Stimulated activated CD8-positive, alpha-beta memory T cell treated with anti-CD3 and anti-CD28 coated beads, Interleukin-2, amount 100 ng/mL, for 48 hours (primary cell): ENCODE measurements around the gene PSMB9.
"Not testable (repeated sequence)": the region's sequence is repeated elsewhere in the genome, so short reads cannot be mapped to it uniquely, and the experiment has no call there.

Experiments
- DNase-seq, 2 donors: peaks; one replicate each; pipeline ENCODE4 v3.0.0-alpha.2; 2020; ENCODE audit warnings: low read depth in 2 of 2

The PSMB9 gene

DNA sequence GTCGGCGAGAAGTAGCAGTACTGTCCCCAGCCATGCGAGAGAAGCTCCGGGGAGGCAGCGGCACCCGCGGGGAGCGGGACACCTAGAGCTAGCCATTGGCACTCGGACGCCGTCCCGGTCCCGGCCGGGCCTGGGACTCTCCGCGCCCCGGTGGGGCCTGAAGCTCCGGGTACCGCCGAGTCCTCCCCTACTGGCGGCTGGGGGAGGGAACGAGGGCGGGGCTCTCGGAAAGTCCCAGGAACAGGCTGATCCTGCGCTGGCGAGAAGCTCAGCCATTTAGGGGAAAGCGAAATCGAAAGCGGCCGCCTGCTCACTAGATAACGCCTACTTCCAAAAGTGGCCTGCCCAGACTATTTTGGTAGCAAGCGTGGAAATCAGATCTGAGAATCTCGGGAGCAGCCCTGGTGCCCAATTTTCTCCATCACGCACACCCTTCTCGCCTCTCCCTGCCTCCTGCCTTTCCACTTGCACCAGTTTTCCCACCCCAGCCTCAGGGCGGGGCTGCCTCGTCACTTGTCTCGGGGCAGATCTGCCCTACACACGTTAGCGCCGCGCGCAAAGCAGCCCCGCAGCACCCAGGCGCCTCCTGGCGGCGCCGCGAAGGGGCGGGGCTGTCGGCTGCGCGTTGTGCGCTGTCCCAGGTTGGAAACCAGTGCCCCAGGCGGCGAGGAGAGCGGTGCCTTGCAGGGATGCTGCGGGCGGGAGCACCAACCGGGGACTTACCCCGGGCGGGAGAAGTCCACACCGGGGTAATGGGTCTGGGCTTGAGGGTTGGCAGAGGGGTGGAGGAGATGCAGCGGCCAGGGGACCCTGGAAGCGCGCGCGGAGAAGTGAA, at the start of gene PSMB9, which contains the start of gene TAP1:
TSS of gene PSMB9 (plus strand) at position 652 of the 835 bp plus-strand sequence. CDS start at position 690, 38 bp downstream.
TSS of gene TAP1 (minus strand) at position 164 of the 835 bp plus-strand sequence. CDS start at position 96, 68 bp downstream.
- DNase-seq = peak; percentile 89 to 95

DNA sequence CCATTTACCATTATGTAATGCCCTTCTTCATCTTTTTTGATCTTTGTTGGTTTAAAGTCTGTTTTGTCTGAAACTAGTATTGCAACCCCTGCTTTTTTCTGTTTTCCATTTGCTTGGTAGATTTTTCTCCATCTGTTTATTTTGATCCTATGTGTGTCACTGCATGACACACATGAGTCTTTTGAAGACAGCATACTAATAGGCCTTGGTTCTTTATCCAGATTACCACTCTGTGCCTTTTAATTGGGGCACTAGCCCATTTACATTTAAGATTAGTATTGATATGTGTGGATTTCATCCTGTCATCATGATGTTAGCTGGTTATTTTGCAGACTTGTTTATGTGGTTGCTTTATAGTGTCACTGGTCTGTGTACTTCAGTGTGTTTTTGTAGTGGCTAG, 48.6 kb upstream of the PSMB9 start:
- DNase-seq = not testable (repeated sequence)

DNA sequence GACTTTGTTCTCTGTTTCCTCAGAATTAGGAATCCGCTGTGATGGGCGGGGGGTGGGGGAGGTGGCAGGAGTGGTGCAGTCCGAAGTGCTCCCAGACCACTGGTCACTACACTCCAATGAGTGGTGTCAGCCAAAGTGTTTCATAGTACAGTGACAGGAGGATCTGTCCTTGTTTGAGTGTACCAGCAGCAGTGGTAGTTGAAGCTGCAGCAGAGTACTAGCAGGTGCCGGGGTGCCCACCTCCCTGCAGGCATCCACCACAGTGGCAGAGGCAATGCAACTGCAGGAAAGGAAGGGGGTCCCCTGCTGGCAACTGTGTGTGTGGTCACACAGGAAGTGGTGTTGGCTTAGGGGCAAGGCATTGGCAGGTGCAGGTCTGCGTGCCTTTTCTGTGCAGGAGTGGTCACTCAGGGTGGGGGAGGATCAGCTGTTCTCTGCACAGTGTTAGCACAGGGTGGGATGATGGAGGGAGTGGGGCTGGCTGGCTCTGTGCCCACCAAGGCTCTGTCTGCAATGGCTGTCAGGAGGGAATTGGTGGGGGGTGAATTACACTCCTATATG, 46.9 kb upstream of the PSMB9 start:
- DNase-seq = no peak

DNA sequence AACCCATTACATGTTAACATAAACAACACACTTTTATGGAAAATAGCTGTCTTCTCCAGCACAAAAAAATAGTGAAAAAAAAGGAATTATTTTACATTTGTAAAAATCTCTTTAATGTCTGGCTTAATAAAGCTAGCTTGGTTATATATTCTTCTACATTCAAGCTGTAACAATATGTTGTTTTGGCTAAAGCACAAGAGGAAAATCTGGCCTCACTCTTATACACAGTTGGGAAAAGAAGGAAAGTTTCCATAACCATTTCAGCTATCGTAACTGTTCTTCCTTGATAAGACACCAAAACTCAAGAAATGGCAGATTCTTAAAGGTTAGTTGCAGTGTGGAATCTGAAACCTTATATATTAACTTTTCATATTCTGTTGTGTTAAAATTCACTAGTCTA, 44.8 kb upstream of the PSMB9 start:
- DNase-seq = no peak

DNA sequence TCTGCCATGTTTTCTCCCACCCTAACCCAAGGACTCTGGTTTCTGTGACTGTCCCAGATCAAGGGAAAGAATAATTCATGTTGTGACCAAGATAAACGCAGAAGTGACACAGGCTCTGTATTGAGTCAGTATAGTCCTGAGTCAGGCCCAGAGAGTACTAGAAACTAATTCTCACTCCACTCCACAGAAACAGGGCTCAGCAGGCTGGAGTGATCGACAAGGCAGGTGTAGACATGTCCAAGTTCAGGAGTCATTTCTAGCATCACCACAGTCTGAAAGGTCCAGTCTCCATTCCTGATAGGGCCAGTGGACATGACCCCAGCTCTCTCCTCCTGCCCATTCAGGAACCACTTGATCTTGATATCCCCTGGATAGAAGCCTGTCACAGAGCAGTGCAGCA, 39.8 kb upstream of the PSMB9 start:
- DNase-seq = no peak

DNA sequence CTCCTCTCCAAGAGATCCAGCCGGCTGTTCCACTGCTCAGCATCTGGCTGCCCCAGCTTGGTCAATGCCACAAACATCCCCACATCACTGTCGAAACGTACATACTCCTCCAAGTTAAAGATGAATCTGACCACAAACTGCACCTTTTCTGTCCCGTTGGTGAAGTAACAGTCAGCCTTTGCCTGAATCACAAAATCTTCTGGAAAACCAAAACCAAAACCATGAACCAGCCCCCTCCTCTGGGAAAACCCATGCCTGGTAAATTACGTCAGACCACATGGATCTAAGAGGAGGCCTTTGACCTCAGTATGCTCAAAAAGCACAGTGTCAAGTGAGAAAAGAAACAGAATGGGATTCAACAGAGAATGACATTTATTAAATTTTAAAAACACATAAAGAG, 38.9 kb upstream of the PSMB9 start:
- no peak for DNase-seq

DNA sequence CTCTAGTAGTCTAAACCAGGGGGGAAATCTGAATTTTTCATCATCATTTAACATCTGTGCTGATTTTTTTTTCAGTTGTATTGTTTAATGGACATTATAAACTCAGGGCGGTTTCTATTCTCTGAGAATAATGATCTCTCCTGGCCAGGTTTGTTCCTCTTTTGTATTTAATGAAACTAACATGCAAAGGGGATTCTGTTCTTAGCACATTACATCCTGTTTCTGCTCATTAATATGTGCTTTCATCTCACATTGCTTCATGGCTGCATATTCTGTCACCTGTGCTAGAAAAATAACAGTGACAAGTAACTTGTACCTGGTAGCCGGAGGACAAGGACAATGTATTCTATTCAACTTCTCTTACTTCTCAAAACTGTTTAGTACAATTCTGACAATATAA, 38.0 kb upstream of the PSMB9 start:
- DNase-seq = no peak

DNA sequence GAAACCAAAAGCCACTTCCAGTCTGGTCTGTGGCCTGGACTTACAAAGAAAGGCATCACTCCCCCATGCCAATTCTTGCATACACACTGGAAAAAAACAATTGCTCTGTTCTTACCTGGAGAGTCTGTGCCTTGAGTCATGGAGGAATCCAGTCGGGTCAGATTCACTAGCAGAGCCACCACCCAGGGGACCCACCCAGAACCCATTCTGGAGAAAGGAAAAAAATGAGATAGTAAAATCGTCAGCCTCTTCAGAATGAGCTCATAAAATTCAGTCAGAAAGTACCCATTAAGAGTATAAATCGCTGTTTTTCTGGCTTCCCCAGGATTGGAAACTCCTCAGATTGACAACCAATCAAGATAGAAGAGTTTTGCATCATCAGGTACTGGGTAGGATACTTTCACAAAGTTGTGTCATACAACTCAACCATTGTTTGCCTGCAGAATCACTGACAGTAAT, 37.2 kb upstream of the PSMB9 start, which contains the start of gene HLA-DOB:
TSS of gene HLA-DOB (minus strand) at position 257 of the 459 bp plus-strand sequence. CDS start at position 206, 51 bp downstream.
- DNase-seq = no peak

DNA sequence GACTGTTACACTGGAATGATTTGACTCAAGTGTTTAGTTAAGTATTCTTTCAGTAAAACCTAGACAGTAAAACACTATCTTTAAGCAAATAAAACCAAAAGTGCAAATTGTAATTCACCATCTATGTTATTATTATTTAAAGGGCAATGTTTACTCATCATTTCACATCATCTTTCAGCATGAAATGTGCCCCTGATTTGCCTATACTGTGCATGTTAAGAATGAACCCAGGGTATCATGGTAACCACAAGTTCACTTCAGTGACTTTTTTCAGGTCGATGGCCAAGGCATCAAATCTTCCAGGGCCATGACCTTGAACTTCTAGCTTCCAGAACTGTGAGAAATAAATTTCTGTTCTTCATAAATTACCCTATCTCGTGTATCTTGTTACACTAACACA, 35.1 kb upstream of the PSMB9 start:
- no peak for DNase-seq

DNA sequence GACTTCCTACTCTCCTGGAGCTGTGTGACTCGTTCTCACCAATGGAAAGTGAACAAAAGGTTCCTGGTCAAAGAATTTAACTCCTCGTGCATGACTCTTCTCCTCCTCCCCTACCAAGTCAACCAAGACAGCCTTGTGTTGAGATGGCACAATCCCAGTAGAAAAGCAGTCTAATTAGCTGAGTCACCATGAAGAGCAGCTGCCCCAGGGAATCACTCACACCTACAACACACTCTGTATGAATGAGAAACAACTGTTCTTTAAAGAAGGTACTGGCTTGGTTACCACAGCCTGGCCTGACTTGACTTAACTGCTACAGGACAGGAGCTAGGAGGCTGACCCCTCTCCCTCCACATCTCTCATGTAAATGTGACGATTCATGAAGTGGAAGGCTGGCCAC, 34.3 kb upstream of the PSMB9 start:
- no peak for DNase-seq

DNA sequence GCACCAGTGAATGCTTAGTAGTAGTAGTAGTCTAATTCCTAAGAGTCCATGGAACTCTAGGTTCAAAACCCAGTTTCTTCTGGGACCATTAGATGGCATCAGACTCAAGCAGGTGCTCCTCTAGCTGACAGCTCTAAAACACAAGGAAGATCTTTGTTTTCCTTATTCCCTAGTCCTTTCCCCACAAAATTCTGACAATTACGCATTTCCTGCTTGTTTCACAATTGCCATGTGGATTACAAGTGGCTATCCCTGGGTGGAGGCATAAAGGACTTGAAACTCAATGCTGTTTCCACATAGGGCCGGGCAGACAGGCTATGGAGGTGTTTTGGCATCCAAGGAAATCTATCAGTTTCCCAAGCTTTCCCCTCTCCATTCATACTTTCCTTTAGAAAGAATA, 28.0 kb upstream of the PSMB9 start:
- DNase-seq = no peak

DNA sequence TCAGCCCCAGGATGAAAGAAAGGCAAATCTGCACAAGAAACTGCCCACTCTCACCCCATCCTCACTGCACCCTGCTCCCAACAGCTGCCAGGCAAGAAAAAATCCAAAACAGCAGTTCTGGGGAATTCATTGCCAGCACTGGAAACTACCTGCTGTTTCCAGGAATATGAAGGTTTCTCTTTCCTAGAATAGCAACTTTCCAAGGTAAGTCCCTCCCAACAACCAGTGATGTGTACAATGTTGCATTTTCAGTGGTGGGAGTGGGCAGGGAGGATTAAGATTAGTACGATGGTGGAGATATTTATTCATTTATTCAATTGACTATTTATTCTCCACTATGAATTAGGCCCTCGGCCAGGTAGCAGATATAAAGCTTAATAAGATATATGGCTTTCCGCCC, 27.0 kb upstream of the PSMB9 start:
- no peak for DNase-seq

DNA sequence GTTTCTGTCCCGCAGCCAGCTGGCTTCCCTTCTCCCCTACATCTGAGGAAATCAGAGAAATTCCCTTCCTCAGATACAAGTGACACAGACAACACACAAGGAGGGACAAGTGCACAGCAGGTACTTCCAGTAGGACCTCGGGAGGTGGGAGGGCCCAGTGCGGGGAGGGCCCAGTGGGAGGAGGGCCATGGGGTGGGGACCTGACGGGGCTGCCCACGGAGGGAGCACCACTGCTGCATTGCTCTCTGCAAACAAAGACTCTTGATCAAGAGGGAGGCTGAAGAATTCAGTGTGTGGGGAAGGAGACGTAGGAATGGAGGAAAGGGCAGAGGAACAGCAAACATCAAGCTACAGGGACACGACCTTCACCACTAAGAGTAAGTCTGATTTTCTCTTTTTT, 24.5 kb upstream of the PSMB9 start:
- DNase-seq = no peak

DNA sequence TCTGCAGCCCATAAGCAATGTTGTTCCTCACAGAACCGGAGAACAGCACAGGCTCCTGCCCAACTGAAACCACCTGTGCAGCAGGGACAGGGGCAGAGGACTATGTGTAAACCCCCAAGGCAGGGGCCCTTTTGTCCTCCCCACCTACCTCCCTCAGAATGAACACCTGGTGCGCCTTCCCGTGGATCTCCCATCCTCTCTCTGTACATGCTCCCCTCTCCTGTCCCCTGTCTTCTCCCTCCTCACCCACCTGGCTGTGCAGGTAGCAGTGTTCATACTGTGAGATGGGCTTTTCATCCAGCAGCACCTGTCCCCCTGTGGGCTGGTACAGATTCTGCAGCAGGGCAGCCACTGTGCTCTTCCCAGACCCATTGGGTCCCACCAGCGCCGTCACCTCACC, 24.0 kb upstream of the PSMB9 start:
- DNase-seq = no peak

DNA sequence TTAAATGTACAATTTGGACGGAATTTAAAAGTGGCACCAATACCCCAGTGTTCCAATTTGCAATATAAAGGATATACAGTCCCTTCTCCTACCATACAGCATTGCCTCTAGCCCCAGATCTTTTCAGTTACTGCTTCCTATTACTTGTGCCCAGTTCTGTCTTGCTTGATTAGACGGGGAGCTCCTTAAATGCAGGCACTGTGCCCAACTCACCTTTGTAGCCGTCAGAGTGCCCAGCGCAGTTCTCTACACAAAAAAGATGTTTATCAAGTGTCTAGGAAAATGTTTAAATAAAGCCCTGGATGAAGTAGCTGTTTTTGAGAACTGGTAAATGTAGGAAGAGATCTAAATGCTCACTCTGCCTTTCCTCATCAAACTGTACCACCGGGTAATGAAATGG, 23.1 kb upstream of the PSMB9 start:
- DNase-seq = no peak

DNA sequence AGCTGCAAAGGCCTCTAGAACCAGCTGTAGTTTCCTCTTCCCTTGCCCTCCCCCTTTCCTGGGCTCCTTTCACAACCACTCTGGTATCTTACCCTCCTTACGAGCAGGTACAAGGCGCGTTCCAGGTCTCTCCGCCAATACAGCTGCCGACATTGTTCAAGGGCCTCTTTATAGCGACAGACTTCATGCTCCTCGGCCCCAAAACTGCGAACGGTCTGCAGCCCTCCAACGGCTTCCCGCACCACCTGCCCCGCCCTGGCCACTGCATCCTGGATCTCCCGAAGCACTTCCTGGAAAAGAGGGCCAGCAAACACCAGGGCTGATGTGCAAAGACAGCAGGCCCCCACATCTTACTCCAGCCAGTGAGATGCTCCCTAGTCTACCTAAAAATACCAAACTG, 21.5 kb upstream of the PSMB9 start:
- no peak for DNase-seq

DNA sequence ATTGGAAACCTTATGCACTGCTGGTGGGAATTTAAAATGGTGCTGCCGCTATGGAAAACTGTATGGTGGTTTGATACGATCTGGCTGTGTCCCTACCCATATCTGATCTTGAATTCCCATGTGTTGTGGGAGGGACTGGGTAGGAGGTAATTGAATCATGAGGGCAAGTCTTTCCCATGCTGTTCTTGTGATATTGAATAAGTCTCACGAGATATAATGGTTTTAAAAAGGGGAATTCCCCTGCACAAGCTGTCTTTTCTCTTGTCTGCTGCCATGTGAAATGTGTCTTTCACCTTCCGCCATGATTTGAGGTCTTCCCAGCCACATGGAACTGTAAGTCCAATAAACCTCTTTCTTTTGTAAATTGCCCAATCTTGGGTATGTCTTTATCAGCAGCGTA, 20.3 kb upstream of the PSMB9 start:
- DNase-seq = no peak

DNA sequence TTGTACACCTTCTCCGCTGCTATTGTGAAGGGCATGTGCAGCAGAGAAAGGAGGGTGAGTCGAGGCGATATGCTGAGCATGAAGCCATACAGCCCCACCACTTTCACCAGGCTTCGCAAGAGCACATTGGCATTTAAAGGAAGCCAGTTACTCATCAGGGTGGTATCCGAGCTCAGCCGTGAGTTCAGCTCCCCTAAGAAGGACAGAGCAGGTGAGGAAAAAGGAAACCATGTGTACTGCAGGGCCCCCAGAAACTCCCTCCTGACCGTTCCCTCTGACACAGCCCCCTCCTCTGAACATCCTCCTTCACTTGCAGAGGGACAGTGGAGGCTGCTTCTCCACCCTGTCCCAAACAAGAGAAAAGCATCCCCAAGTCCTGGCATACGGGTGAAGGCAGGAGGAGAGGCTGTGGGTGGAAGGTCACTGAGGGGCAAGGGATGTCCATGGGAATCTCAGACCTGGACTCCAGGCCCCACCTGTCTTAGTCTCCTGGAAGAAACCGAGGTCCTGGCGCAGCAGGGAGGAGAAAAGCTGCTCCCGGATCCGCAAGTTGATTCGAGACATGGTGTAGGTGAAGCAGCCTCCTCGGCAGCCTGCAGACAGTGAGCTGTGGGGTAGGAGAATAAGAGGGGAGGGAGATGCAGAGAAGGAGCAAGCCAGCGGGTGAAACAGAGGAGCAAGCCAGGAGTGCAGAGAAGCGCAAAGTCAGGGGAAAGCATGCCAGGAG, 18.7 kb upstream of the PSMB9 start:
- DNase-seq = no peak

DNA sequence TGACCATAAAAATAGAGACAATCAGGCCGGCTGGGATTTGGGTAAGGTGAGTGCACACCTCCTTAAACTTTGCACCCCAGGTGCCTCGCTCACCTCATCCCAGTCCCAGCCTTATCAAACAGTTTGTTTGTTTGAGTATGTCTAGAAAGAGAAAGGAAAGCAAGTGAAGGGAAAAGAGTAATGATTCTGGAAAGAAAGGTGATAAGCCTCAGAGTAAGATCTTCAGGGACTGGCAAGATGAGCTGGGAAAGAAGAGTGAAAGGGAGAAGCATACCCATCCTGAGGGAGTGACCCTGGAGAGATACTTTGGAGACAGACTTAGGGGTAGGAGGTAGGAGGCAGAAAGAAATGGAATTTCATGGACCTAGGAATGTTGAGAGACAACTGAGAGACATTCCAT, 17.1 kb upstream of the PSMB9 start:
- no peak for DNase-seq

DNA sequence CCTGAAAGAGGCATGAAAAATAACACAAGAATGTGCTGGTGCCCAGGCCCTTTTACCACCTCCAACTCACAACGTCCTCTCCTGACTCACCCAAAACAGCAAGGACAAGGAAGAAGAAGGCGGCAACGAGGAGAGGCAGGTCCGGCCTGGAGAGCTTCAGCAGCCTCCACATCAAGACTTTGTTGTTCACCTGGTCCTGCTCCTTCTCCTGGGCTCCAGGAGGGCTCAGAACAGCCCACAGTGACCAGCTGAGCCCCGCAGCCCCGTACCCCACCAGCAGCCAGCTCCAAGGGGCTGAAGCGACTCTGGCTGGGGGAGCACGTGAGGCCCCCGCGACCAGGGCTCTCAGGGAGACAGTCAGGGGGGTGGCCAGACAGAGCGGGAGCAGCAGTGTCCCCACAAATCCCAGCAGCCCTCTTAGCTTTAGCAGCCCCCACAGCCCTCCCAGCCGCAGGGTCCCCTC, 16.3 kb upstream of the PSMB9 start:
- no peak for DNase-seq

DNA sequence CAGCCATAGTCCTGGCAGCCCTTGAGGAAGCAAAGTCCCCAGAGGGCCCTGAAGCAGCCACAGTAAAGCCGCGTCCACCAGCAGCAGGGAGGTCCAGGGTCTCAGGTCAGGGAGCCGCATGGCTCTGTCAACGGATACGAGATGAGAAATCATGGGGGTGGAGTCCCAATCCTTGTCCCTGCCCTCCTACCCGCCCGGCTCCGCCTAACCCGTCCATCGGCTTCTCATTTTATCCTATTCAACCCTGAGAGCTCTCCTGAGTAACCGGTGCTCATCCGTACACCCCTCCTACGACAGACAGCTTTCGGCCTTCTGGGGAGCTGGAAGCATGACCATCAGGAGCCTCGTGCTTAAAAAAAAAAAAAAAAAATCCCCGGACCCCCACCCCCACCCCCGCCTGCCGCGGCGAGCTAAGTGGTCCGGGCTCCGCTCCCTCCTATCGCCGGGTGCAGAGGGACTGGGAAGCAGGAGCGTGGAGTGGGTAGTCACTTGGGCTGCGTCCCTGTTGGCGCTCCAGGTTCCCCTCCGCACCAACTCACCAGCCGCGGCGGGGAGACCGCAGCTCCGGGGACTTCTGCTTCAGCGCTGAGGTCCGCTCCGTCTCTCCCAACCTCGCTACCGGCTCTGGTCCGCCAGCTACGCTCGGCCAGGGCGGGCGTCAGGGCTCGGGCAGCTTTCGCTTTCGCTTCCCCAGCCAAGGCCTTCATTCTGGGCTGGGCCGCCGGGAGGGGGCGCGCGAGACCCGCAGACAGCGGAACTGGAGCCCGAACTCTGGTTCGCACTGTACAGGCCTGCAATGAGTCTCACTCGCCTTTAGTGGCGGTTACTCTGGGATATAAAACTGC, 15.7 kb upstream of the PSMB9 start, which contains the start of gene TAP2:
TSS of gene TAP2 (minus strand) at position 626 of the 845 bp plus-strand sequence. CDS start at position 120, 506 bp downstream.
- peak; percentile 97 to 98 for DNase-seq
